WTC11 (cell line): ENCODE data around the gene AURKB. TPM values are rescaled to one million over a fixed set of nuclear protein-coding genes. Genes with fewer than 3 reads are reported as not detected.

ENCODE experiments used
- ATAC-seq: fragments of 200-7000 bp; cut with Tn5 transposase; 2 replicates; pipeline ENCODE4 v1.10.0; 2021; ENCODE audit warnings: mild to moderate bottlenecking, moderate library complexity
- CTCF ChIA-PET: fragments of 300-600 bp; sonication (Branson Sonifier 250); formaldehyde crosslinking; loops from one replicate; lab custom pipeline; 2021; ENCODE audit warnings: antibody characterized with exemption; lab: Charles Lee
- POLR2A ChIA-PET: fragments of 350-600 bp; sonication (Branson Sonifier 250); formaldehyde crosslinking; loops from one replicate; lab custom pipeline; 2021; ENCODE audit warnings: antibody characterized with exemption; lab: Charles Lee
- DNase-seq: peaks from one replicate; pipeline ENCODE4 v3.0.0; 2021; ENCODE audit warnings: low spot score
- H3K27ac Mint-ChIP-seq: 2 replicates; pipeline ENCODE4 v1.8.0; 2021; ENCODE audit warnings: mixed read lengths
- H3K27me3 Mint-ChIP-seq: 2 replicates; pipeline ENCODE4 v1.8.0; 2021; ENCODE audit warnings: low read depth, mild to moderate bottlenecking, moderate library complexity, mixed read lengths
- H3K36me3 Mint-ChIP-seq: 2 replicates; pipeline ENCODE4 v1.8.0; 2021; ENCODE audit warnings: mixed read lengths
- H3K4me1 Mint-ChIP-seq: 2 replicates; pipeline ENCODE4 v1.8.0; 2022; ENCODE audit warnings: mixed read lengths
- H3K4me3 Mint-ChIP-seq: 2 replicates; pipeline ENCODE4 v1.8.0; 2021; ENCODE audit warnings: mild to moderate bottlenecking, moderate library complexity, mixed read lengths
- H3K9me3 Mint-ChIP-seq: 2 replicates; pipeline ENCODE4 v1.8.0; 2021; ENCODE audit warnings: mixed read lengths
- ETV6 ChIP-seq: sonication (generic); formaldehyde crosslinking; IDR thresholded peaks from 2 replicates; pipeline ENCODE4 v1.8.1; 2022; ENCODE audit warnings: mild to moderate bottlenecking, missing genetic modification reagents
- FOXP1 ChIP-seq: sonication (generic); formaldehyde crosslinking; IDR thresholded peaks from 2 replicates; pipeline ENCODE4 v1.8.0; 2022; ENCODE audit warnings: missing genetic modification reagents, mild to moderate bottlenecking, moderate library complexity, borderline replicate concordance
- GABPB1 ChIP-seq: sonication (generic); formaldehyde crosslinking; IDR thresholded peaks from 2 replicates; pipeline ENCODE4 v1.8.1; 2023; ENCODE audit warnings: mild to moderate bottlenecking, missing genetic modification reagents
- GTF2I ChIP-seq: fragments of 250-450 bp; sonication (Bioruptor Pico); conservative IDR thresholded peaks from 2 replicates; pipeline ENCODE4 v1.4.0; 2021; ENCODE audit warnings: mild to moderate bottlenecking
- IRF2 ChIP-seq: sonication (generic); formaldehyde crosslinking; IDR thresholded peaks from 2 replicates; pipeline ENCODE4 v1.8.0; 2022; ENCODE audit warnings: low read depth, missing genetic modification reagents, borderline replicate concordance
- NFYB ChIP-seq: sonication (generic); formaldehyde crosslinking; conservative IDR thresholded peaks from 2 replicates; pipeline ENCODE4 v1.8.0; 2022; ENCODE audit warnings: low read depth, missing genetic modification reagents
- SP1 ChIP-seq: sonication (generic); formaldehyde crosslinking; conservative IDR thresholded peaks from 2 replicates; pipeline ENCODE4 v1.8.1; 2022; ENCODE audit warnings: missing genetic modification reagents
- TCF7 ChIP-seq: sonication (generic); formaldehyde crosslinking; IDR thresholded peaks from 2 replicates; pipeline ENCODE4 v1.8.0; 2022; ENCODE audit warnings: mild to moderate bottlenecking, low read depth, missing genetic modification reagents, moderate library complexity
- ZNF138 ChIP-seq: sonication (generic); formaldehyde crosslinking; conservative IDR thresholded peaks from 2 replicates; pipeline ENCODE4 v1.8.1; 2022; ENCODE audit warnings: mild to moderate bottlenecking, moderate library complexity, missing genetic modification reagents
- ZNF317 ChIP-seq: sonication (generic); formaldehyde crosslinking; IDR thresholded peaks from 2 replicates; pipeline ENCODE4 v1.8.1; 2023; ENCODE audit warnings: low read depth, mild to moderate bottlenecking, moderate library complexity, missing genetic modification reagents, borderline replicate concordance
- ZNF671 ChIP-seq: fragments of 250-450 bp; sonication (Bioruptor Pico); IDR thresholded peaks from 2 replicates; pipeline ENCODE4 v1.8.0; 2021; ENCODE audit warnings: mild to moderate bottlenecking
- total RNA-seq: library from RNA; stranded (reverse); gene quantifications from 3 replicates; pipeline ENCODE4 v1.2.3, GENCODE V29; 2021
- TF ChIP-seq, protein P1 (sequence below): sonication (generic); formaldehyde crosslinking; IDR thresholded peaks from 2 replicates; pipeline ENCODE4 v1.8.0; 2022; ENCODE audit warnings: mild to moderate bottlenecking, missing genetic modification reagents
- TF ChIP-seq, protein P2 (sequence below): sonication (generic); formaldehyde crosslinking; IDR thresholded peaks from 2 replicates; pipeline ENCODE4 v1.8.0; 2022; ENCODE audit warnings: mild to moderate bottlenecking, missing genetic modification reagents
- TF ChIP-seq, protein P3 (sequence below): sonication (generic); formaldehyde crosslinking; IDR thresholded peaks from 2 replicates; pipeline ENCODE4 v1.8.1; 2022; ENCODE audit warnings: mild to moderate bottlenecking, missing genetic modification reagents, moderate library complexity, borderline replicate concordance
- TF ChIP-seq, protein P4 (sequence below): sonication (generic); formaldehyde crosslinking; IDR thresholded peaks from 2 replicates; pipeline ENCODE4 v1.8.1; 2022; ENCODE audit warnings: low read depth, mild to moderate bottlenecking, moderate library complexity, missing genetic modification reagents, borderline replicate concordance
- TF ChIP-seq, protein P5 (sequence below): fragments of 250-450 bp; sonication (Bioruptor Pico); IDR thresholded peaks from 2 replicates; pipeline ENCODE4 v1.9.0; 2021; ENCODE audit warnings: mild to moderate bottlenecking, borderline replicate concordance
- TF ChIP-seq, protein P6 (sequence below): sonication (generic); formaldehyde crosslinking; IDR thresholded peaks from 2 replicates; pipeline ENCODE4 v1.8.1; 2023; ENCODE audit warnings: mild to moderate bottlenecking, missing genetic modification reagents, moderate library complexity

Gene AURKB
- total RNA-seq, 1 experiment from 2014 or later, result 215 TPM

DNA sequence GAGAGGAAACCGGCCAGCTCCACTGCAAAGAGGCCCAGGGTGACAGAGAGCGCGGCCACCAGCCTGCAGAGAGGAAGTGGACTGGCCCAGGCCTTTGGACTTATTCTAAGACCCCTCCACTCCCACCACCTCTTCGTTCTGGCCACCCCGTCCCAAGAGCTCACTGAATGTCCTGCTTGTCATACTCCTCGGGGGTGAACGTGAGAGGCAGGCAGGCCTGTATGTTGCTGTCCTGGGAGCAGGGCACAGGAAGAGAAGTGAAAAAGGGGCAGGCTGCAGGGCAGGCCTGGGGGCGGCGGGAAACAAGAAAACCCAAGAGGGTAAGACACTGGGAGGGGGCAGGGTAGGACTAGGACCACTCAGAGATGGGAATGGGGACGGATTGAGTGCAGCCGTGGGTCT is 34.6 kb downstream of the AURKB start (continued):
- TF ChIP-seq, protein P1, sequence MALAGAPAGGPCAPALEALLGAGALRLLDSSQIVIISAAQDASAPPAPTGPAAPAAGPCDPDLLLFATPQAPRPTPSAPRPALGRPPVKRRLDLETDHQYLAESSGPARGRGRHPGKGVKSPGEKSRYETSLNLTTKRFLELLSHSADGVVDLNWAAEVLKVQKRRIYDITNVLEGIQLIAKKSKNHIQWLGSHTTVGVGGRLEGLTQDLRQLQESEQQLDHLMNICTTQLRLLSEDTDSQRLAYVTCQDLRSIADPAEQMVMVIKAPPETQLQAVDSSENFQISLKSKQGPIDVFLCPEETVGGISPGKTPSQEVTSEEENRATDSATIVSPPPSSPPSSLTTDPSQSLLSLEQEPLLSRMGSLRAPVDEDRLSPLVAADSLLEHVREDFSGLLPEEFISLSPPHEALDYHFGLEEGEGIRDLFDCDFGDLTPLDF (CRISPR knock-in tag), result no peak
- no peak for TF ChIP-seq TCF7 (CRISPR knock-in tag)
- no peak for TF ChIP-seq ETV6 (CRISPR knock-in tag)
- TF ChIP-seq, protein P2, sequence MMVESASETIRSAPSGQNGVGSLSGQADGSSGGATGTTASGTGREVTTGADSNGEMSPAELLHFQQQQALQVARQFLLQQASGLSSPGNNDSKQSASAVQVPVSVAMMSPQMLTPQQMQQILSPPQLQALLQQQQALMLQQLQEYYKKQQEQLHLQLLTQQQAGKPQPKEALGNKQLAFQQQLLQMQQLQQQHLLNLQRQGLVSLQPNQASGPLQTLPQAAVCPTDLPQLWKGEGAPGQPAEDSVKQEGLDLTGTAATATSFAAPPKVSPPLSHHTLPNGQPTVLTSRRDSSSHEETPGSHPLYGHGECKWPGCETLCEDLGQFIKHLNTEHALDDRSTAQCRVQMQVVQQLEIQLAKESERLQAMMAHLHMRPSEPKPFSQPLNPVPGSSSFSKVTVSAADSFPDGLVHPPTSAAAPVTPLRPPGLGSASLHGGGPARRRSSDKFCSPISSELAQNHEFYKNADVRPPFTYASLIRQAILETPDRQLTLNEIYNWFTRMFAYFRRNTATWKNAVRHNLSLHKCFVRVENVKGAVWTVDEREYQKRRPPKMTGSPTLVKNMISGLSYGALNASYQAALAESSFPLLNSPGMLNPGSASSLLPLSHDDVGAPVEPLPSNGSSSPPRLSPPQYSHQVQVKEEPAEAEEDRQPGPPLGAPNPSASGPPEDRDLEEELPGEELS (CRISPR knock-in tag), result no peak
- TF ChIP-seq, protein P3, sequence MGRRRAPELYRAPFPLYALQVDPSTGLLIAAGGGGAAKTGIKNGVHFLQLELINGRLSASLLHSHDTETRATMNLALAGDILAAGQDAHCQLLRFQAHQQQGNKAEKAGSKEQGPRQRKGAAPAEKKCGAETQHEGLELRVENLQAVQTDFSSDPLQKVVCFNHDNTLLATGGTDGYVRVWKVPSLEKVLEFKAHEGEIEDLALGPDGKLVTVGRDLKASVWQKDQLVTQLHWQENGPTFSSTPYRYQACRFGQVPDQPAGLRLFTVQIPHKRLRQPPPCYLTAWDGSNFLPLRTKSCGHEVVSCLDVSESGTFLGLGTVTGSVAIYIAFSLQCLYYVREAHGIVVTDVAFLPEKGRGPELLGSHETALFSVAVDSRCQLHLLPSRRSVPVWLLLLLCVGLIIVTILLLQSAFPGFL (CRISPR knock-in tag), result no peak
- TF ChIP-seq, all 79 proteins: peak for 0

DNA sequence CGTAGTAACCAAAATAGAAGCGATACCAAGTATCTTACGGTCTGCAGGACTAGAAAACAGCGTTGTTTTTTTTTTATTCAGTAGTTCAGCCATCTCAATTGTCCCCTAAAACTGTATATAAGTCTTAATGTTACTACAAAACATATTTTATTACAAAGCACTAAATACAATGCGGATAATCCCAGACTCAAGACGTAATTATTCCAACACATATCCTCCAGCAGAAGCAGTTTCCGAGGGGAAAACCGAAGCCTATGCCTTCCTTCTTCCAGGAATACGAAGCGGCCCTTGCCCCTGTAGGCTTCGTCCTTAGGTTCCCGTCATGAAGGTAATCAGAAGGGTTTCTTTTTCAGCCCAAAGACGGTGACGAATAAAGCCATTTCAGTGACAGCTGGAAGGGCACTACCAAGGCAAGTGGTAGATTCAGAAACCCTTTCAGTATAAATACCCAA is 36.5 kb downstream of the AURKB start:
- Mint-ChIP-seq H3K27me3 (no peaks in the 10 kb centered on the region), H3K4me1 (peaks cover 31% of the 10 kb centered on the region)
- TF ChIP-seq, protein P4, sequence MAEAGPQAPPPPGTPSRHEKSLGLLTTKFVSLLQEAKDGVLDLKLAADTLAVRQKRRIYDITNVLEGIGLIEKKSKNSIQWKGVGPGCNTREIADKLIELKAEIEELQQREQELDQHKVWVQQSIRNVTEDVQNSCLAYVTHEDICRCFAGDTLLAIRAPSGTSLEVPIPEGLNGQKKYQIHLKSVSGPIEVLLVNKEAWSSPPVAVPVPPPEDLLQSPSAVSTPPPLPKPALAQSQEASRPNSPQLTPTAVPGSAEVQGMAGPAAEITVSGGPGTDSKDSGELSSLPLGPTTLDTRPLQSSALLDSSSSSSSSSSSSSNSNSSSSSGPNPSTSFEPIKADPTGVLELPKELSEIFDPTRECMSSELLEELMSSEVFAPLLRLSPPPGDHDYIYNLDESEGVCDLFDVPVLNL (CRISPR knock-in tag), result no peak
- TF ChIP-seq ZNF138 (CRISPR knock-in tag) (no peak), IRF2 (no peak), FOXP1 (no peak), NFYB (no peak), GTF2I (CRISPR knock-in tag) (no peak), ZNF671 (CRISPR knock-in tag) (no peak), ZNF317 (CRISPR knock-in tag) (no peak), GABPB1 (CRISPR knock-in tag) (no peak), SP1 (CRISPR knock-in tag) (no peak)
- TF ChIP-seq, protein P5, sequence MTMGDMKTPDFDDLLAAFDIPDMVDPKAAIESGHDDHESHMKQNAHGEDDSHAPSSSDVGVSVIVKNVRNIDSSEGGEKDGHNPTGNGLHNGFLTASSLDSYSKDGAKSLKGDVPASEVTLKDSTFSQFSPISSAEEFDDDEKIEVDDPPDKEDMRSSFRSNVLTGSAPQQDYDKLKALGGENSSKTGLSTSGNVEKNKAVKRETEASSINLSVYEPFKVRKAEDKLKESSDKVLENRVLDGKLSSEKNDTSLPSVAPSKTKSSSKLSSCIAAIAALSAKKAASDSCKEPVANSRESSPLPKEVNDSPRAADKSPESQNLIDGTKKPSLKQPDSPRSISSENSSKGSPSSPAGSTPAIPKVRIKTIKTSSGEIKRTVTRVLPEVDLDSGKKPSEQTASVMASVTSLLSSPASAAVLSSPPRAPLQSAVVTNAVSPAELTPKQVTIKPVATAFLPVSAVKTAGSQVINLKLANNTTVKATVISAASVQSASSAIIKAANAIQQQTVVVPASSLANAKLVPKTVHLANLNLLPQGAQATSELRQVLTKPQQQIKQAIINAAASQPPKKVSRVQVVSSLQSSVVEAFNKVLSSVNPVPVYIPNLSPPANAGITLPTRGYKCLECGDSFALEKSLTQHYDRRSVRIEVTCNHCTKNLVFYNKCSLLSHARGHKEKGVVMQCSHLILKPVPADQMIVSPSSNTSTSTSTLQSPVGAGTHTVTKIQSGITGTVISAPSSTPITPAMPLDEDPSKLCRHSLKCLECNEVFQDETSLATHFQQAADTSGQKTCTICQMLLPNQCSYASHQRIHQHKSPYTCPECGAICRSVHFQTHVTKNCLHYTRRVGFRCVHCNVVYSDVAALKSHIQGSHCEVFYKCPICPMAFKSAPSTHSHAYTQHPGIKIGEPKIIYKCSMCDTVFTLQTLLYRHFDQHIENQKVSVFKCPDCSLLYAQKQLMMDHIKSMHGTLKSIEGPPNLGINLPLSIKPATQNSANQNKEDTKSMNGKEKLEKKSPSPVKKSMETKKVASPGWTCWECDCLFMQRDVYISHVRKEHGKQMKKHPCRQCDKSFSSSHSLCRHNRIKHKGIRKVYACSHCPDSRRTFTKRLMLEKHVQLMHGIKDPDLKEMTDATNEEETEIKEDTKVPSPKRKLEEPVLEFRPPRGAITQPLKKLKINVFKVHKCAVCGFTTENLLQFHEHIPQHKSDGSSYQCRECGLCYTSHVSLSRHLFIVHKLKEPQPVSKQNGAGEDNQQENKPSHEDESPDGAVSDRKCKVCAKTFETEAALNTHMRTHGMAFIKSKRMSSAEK (CRISPR knock-in tag), result no peak
- TF ChIP-seq, protein P6, sequence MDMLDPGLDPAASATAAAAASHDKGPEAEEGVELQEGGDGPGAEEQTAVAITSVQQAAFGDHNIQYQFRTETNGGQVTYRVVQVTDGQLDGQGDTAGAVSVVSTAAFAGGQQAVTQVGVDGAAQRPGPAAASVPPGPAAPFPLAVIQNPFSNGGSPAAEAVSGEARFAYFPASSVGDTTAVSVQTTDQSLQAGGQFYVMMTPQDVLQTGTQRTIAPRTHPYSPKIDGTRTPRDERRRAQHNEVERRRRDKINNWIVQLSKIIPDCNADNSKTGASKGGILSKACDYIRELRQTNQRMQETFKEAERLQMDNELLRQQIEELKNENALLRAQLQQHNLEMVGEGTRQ (CRISPR knock-in tag), result no peak
- TF ChIP-seq, protein P3 (CRISPR knock-in tag), result no peak
- TF ChIP-seq, all 79 proteins: peak for 0
- Mint-ChIP-seq H3K27ac (peak overlapping the region; percentile 100), H3K4me3 (peak overlapping the region; percentile 85), H3K9me3 (no peaks in the 10 kb centered on the region), H3K36me3 (no peaks in the 10 kb centered on the region)
- ChIA-PET CTCF (interaction anchor here (1.0 to 2.0 kb wide), 4 partner anchors 10 to 114 kb away, joined by 3 to 6 read pairs (median 4); no protein-coding TSS in a partner anchor), POLR2A (interaction anchor here (0.8 to 1.9 kb wide), 13 partner anchors 10 to 95 kb away, joined by 3 to 39 read pairs (median 4); partner anchors contain the start of gene PER1)
- DNase-seq (no peak), ATAC-seq (peak; percentile 3)
